ENCODE results near the gene ITGA5.

GRCh38 chr12:54465857-54466523 is 46.9 kb upstream of the ITGA5 start:
- no peak for TF ChIP-seq POLR2A (IDR thresholded peaks at IDR 0.05)
- no peak for TF ChIP-seq CTCF (IDR thresholded peaks at IDR 0.05)
